GM12872 (cell line): ENCODE data around the gene KRT28.

Experiments used
- TF ChIP-seq, protein P1 (sequence below): IDR thresholded peaks from 3 replicates; pipeline ENCODE4 v1.5.1; 2011; ENCODE audit warnings: low read depth, mild to moderate bottlenecking, low read length, moderate library complexity; ENCODE audit not compliant: insufficient read depth

The KRT28 gene

DNA sequence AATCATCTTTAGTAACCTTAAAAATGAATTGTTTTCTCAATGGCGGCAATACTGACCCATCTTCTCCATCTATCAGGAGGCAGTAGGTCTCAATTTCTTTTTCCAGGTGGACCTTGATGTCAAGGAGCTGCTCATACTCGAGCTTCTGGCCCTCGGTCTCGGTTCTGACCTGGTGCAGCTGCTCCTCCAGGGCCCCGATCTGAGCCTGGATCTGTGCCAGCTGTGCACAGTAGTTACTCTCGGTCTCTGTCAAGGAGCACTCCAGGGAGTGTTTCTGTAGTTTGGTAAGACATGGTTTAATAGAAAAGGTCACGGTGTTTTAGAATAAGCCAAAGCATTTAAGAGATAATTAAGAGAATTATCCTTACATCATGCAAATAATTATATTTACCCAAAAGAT lies 22.3 kb downstream of the KRT28 start:
- TF ChIP-seq, protein P1, sequence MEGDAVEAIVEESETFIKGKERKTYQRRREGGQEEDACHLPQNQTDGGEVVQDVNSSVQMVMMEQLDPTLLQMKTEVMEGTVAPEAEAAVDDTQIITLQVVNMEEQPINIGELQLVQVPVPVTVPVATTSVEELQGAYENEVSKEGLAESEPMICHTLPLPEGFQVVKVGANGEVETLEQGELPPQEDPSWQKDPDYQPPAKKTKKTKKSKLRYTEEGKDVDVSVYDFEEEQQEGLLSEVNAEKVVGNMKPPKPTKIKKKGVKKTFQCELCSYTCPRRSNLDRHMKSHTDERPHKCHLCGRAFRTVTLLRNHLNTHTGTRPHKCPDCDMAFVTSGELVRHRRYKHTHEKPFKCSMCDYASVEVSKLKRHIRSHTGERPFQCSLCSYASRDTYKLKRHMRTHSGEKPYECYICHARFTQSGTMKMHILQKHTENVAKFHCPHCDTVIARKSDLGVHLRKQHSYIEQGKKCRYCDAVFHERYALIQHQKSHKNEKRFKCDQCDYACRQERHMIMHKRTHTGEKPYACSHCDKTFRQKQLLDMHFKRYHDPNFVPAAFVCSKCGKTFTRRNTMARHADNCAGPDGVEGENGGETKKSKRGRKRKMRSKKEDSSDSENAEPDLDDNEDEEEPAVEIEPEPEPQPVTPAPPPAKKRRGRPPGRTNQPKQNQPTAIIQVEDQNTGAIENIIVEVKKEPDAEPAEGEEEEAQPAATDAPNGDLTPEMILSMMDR = no peak

DNA sequence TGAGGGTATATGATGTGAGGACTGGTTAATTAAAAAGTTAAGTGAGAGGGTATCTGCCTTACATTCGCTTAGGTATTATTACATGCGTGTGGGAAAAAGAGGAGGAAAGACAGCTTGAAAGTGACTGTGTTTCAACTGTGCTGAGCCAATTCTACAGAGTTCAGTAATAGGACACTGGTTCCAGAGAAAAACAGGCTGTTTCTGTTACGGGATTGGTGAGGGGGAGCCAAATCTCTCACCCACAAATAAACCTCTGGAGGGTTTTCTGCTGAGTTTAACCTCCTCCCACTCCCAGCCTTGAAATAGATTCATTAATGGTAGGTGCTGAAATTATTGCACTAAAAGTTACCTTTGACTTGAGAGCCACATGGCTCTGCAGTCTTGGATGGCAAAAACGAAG lies 23.8 kb downstream of the KRT28 start:
- TF ChIP-seq, protein P1 = no peak

DNA sequence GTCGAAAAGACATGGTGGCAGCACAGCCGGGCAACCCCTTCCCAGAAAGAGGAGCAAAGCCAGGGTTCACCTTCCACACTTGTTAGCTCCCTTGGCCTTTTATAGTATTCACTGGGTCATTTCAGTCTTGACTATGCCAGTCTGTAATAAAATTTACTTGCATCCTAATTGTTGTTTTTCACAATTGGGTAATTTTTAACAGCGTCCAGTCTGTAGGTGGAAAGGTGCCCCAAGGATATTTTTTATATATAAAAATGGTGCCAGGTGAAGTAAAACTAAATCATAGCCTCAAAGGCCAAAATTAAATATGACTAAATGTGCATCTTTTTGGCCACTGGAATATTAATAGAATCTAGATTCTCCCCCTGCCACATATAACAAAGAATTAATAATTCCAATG lies 27.7 kb downstream of the KRT28 start, which contains the start of gene KRT26:
Gene KRT26 (minus strand): TSS at position 101 of the 400 bp plus-strand sequence. CDS start 88 bp downstream, at position 13.
- TF ChIP-seq, protein P1 = no peak

DNA sequence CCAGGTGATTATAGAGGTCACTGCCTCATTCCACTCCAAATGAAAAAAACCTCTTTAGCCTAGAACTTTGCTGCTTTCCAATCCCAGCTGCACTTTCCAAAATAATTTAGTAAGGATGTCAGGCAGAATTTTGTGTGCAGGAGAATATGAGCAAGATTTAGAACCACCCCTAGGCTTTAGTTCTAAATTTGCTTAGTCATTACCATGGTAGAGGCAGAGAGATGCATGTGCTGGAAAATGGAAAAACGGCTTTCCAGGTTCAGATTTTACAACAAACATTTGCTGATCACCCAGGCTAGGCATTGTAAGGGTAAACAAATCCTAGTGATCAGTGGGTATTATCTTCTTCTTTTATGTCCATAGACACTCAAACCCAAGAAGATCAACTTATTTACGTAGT lies 34.1 kb downstream of the KRT28 start:
- TF ChIP-seq, protein P1 = no peak

DNA sequence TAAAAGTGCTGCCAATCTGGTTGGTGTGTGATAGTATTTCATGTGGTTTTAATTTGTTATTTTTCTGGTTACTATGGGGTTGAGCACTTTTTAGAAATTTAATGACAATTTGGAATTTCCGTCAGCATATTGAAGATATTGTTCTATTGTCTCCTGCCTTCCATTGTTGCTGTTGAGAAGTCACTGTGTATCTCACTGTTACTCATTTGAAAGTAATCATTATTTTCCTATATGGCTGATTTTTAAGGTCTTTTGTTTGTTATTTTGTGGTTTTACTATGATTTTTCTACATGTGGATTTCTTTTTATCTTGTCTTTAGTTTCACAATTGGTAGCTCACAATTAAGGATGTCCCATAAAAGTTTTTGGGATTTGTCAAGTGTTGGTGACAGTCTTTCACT lies 36.0 kb downstream of the KRT28 start:
- TF ChIP-seq, protein P1 = no peak

DNA sequence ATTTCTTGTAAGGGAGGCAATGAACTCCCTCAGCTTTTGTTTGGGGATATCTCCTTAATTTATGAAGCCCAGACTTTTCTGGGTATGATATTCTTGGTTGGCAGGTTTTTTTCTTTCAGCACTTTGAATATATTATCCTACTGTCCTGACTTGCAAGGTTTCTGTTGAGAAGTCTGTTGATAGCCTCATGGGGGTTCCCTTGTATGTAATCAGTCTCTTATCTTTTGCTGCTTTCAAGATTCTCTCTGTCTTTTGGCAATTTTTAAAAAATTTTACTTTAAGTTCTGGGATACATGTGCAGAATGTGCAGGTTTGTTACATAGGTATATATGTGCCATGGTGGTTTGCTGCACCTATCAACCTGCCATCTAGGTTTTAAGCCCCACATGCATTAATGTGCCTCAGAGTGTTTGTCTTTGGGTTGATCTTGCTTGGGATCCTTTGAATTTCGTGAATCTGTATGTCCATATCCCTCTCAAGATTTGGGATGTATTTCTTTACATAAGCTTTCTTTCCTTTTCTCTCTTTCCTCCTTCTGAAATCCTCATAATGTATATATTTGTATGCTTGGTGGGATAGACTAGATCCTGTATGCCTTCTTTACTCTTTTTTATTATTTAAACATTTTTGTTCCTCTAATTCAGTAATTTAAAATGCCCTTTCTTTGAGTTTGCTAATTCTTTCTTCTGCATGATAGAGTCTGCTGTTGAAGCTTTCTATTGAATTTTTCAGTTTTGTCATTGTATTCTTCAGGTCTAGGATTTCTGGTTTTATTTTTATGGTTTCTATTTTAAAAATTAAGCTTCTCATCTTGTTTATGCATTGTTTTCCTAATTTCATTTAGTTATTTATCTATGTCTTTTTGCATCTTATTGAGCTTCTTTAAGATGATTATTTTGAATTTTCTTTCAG lies 39.4 kb downstream of the KRT28 start:
- TF ChIP-seq, protein P1 = no peak

DNA sequence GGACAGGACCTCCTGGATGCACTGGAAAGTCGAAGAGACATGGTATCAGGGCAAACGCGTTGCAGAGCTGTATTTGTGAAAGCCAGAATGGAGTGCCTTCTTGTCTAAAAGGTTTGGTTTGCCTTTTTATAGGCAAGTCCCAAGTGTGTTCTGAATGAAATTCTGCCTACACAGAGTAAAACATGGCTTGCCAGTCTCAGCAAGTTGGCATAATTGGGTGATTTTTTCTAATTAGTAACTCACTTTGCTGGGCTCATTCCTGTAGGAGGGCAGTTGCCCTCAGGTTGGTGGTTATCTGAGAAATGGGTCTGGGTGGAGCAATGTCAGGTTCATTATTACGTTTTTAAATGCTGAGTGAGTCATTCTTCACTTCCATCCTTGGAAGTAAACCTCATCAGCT lies 44.5 kb downstream of the KRT28 start, which contains the start of gene KRT25:
Gene KRT25 (minus strand): TSS at position 101 of the 400 bp plus-strand sequence. CDS start 60 bp downstream, at position 41.
- TF ChIP-seq, protein P1 = no peak
